GM18511 (cell line): ENCODE measurements around the gene TASP1.
A peak's percentile ranks its signal among the peaks of the same experiment; 100 is the strongest.
"Not testable (repeated sequence)": the region's sequence is repeated elsewhere in the genome, so short reads cannot be mapped to it uniquely, and the experiment has no call there.

Source experiments
- ATAC-seq: cut with Tn5 transposase; IDR thresholded peaks from one replicate; pipeline ENCODE4 v1.9.1; 2021; ENCODE audit warnings: mild to moderate bottlenecking, moderate library complexity; ENCODE audit not compliant: unreplicated experiment

Gene TASP1

GRCh38 chr20:13510837-13511488 lies 127.8 kb downstream of the TASP1 start:
- ATAC-seq: no peak

DNA sequence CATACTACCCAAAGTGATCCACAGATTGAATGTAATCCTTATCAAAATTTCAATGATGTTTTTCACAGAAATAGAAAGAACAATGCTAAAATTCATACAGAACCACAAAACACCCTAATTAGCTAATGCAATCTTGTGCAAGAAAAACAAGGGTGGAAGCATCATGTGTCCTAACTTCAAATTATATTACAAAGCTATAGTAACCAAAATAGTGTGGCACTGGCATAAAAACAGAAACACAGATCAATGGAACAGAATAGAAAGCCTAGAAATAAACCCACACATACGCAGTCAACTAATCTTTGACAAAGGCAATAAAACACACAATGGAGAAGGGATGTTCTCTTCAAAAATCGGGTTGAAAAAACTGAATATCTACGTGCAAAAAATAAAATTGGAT lies 131.1 kb downstream of the TASP1 start:
- ATAC-seq: no peak

DNA sequence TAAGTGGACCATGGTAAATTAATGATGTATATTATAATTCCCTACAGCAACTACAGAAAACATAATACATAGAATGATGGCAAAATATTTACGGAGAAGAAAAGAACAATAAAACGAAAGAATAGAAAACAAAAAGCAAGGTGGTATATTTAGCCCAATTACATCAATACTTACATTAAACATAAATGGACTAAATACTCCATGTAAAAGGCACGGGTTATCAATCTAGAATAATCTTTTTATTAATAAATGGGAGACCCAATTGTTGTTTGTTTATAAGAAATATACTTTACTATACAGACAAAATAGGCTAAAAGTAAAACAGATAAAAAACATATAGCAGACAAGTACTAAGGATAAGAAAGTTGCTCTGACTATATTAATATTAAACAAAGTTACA lies 137.2 kb downstream of the TASP1 start:
- no peak for ATAC-seq

DNA sequence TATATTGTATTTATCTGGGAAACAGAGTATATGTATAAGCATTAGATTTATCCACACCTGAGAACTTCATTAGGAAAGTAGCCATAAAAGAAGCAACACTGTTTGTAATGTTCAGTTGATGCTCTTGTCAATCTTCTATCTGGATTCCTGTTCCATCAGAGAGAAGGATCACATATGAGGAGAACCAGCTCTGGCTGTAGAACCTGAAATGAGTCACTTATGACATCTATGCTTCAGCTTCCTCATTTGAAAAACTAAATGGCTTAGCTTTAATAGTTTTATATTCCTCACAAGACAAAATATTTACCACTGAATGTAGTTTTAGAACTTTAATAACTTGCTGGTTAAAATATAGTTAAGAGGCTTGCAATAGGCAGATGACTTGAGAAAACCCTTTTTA lies 144.7 kb downstream of the TASP1 start:
- ATAC-seq: no peak

- ATAC-seq: no peak
Measured at GRCh38 chr20:13493143-13493542, 145.6 kb downstream of the TASP1 start.

- ATAC-seq: no peak
Measured at GRCh38 chr20:13492001-13492481, 146.7 kb downstream of the TASP1 start.

DNA sequence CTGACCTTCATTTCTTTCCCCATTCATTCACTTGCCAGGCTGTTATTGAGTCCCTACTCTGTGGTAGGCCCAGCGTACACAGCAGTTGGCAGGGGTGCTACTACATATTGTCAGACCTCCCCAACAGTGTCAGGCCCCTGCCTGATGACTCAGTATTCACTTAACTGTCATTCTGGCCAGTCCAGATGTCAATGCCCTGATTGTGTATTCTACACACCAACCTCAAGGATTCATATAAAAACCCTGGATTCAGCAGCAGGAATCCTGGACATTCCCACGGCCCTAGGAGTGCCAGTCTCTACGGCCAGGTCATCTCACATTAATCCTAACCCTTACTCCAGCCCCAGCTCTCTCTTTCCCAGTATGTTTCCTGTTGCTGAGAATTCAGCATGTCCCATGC lies 151.5 kb downstream of the TASP1 start:
- ATAC-seq: no peak

DNA sequence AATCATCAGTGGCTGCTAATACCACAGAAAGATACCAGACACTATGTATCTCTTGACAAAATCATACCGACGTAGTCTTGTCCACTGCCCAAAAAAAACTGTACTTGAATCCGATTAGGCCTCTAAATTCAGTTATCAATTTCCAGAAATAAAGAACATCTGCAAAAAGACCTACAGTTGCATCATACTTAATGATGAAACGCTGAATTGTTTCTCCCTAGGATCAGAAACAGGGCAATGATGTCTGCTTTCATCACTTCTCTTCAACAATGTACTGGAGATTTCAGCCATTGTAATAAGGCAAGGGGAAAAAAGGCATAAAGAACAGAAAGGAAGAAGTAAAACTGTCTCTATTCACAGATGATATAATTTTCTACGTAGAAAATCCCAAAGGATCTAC lies 152.0 kb downstream of the TASP1 start:
- ATAC-seq: no peak

- no peak for ATAC-seq
Measured at GRCh38 chr20:13485576-13485975, 153.2 kb downstream of the TASP1 start.

DNA sequence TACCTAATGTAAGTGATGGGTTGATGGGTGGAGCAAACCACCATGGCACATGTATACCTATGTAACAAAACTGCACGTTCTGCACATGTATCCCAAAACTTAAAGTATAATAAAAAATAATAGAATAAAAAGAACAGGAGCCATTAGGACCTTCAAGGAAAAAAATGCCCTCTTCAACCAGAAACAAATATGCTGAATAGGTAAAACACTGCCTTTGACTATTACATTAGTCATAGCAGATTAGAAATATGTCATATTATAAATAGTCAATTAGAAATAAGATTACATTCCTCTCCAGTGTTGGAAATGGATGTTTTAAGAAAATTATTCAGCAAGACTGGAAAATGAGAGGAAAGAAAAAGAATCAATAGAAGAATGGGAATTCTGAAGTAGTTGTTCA lies 153.7 kb downstream of the TASP1 start:
- not testable (repeated sequence) for ATAC-seq

DNA sequence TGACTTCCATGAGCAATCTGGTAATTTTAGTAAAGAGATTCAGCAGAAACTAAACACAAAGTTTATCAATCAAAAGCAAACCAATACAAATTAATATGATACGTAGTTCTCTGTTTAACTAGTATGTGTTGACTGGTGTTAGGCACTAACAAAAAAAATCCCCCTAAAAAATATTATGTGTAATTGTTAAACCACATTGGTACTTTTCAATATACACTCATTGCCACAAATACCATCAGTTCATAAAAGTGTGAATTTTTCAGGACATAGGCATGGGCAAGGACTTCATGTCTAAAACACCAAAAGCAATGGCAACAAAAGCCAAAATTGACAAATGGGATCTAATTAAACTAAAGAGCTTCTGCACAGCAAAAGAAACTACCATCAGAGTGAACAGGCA lies 155.3 kb downstream of the TASP1 start:
- ATAC-seq: not testable (repeated sequence)

DNA sequence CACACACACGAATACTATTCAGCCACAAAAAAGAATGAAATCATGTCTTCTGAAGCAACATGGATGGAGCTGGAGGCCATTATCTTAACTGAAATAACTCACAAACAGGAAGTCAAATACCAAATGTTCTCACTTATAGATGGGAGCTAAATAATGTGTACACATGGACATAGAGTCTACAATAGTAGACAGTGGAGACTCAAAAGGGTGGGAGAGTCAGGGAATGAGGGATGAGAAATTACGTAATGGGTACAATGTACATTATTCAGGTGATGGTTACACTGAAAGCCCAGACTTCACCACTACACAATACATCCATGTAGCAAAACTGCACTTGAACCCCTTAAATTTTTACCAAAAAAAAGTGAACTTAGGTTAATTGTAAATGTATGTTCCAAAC lies 160.4 kb downstream of the TASP1 start:
- ATAC-seq: no peak

DNA sequence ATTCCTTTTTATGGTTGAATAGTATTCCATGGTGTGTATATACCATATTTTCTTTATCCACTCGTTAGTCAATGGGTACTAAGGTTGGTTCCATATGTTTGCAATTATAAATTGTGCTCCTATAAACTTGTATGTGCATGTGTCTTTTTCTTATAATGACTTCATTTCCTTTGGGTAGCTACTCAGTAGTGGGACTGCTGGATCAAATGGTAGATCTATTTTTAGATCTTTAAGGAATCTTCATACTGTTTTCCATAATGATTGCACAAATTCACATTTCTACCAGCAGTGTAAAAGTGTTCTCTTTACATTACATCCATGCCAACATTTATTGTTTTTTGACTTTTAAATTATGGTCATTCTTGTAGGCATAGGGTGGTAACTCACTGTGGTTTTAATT lies 164.3 kb downstream of the TASP1 start:
- ATAC-seq: no peak

DNA sequence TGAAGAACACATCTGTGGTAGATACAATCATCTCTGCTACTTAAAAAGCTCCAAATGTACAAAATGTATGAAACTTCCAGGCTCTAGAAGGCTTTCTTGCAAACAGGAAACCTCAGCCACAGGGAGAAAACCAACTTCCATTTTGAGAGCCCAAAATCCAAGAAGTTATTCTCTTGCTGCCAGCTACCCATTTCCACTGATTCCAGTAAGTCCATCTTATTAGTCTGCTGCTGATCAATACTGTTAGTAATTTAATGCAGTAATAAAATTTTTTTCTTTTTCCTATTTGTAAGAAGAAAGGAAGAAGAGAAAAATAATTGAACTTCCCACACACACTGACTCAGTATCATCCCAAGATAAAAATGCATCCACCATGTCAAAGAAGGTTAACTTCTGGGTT lies 169.5 kb downstream of the TASP1 start:
- no peak for ATAC-seq

DNA sequence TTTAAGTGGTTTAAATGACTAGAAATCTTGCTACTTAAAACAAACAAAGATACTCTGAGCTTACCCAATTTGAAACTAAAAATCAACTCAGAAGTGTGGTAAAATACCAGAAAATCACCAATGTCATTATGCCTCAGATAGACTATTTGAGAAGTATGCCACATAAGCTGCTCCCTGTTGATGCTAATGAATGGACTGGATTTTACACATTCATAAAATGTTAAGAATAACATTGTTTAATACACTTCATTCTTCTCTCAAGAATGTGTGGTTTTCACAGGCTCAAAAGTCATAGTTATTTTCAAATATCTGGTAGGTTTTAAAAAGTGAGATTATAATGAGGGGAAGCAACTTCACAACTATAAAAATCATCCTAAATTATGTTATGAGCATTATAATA lies 170.6 kb downstream of the TASP1 start:
- no peak for ATAC-seq

GRCh38 chr20:13464702-13465101 lies 174.0 kb downstream of the TASP1 start:
- ATAC-seq: no peak

GRCh38 chr20:13461849-13462458 lies 176.8 kb downstream of the TASP1 start:
- no peak for ATAC-seq

DNA sequence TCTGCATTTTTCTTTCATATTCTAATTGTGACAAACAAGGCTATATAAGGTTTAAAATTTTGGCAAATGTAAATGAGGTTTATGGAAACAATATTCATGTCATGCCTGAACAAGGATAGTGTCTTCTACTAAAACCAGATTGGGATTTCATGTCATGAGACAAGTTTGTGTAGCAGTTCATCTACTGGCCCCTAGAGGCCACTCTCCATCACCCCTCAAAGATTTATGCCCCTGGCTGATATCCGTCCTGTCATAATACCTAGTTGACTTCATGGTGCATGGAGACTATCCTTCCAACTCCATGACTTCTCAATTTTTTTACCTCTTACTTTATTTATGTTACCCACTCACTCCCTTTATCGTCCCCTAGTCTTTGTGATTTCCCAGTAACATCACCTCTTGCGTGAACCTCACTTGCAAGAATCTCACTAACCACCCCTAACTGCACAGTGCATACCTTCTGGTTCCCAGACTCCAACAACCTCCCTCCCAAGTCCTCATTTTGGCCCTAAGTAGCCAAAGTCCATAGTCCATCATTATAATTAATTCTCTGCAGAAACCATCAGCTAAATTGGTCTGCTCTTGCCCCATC lies 179.8 kb downstream of the TASP1 start:
- ATAC-seq: peak; percentile 94

- no peak for ATAC-seq
Measured at GRCh38 chr20:13457487-13457886, 181.2 kb downstream of the TASP1 start.

DNA sequence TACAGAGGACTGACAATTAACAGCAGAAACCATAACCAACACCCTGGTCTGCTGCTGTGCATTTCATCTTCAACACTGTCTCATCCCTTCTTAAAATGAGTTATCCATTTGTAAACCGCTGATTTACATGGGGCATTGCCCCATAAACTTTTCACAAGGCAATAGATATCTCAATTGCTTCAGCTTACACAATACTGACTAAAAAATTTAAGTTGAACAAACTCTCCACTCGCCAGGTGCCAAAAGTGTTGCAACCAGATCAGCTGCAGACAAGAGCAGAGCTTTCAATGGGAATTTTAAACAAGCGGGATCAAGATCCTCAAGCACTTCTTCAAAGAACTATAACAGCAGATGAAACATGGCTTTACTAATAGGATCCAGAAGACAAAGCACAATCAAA lies 183.0 kb downstream of the TASP1 start:
- ATAC-seq: no peak

DNA sequence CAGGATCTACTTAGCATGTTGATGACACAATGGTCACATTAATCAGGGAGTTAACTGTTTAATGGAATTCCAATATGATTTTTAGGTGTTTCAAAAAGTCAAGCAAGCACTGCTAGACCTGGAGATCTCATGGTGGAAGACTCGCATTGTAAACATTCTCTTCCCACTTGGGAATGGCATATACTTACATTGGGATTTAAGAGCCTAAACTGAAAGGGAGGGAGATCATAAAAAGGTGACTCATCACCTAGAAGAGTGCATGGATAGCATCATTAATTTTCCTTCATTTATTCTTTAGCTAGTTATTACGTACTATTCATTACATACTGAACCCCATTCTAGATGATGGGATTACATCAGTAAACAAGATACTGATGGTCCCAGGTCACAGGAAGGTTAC lies 185.4 kb downstream of the TASP1 start:
- no peak for ATAC-seq

DNA sequence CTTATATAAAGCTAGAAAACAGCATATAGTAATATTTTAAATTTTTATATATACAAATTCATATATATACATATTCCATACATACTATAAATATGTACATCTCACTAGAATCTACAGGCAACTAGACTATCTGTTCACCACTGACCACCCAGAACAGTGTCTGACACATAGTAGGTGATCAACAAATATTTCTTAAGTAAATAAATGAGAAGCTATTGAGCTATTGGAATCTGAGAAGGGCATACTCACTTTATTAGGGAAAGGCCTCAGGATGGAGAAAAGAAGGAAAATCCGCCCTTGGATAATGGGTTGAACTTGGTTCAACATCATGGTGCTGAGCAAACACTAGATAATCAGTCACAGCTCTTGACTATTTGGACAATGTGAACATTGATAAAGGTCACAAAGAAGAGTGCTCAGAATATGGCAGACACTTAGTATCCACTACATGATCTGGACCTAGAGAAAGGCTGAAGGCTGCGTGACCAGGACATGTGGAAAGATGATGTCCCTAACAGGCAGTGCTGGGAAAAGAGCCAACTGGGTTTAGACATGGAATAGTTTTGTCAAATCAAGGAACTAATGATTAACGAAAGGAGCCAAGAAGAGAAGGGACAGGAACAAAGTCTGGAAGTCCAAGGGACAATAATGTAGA lies 186.1 kb downstream of the TASP1 start:
- no peak for ATAC-seq
